RWPE2 (cell line): ENCODE measurements around the gene KY.
A peak's percentile ranks its signal among the peaks of the same experiment; 100 is the strongest.

Experiments
- ATAC-seq: fragments of 200-7000 bp; cut with Tn5 transposase; 3 replicates; pipeline ENCODE4 v1.9.1; 2021; ENCODE audit warnings: low read depth
- DNase-seq: peaks from one replicate; pipeline ENCODE4 v3.0.0-alpha.2; 2020; ENCODE audit warnings: low spot score
- H3K27ac ChIP-seq: fragments of 450-650 bp; 2 replicates; pipeline ENCODE4 v1.5.1; 2017; ENCODE audit warnings: mild to moderate bottlenecking; ENCODE audit not compliant: poor library complexity, severe bottlenecking
- H3K27me3 ChIP-seq: fragments of 250-450 bp; sonication (Bioruptor Pico); 2 replicates; pipeline ENCODE4 v1.5.1; 2021; ENCODE audit warnings: mild to moderate bottlenecking, moderate library complexity; ENCODE audit not compliant: insufficient read depth, poor library complexity, severe bottlenecking
- H3K36me3 ChIP-seq: fragments of 250-450 bp; sonication (Bioruptor Pico); 2 replicates; pipeline ENCODE4 v1.5.1; 2020; ENCODE audit warnings: low read depth, mild to moderate bottlenecking, moderate library complexity
- H3K4me1 ChIP-seq: fragments of 250-450 bp; sonication (Bioruptor Pico); 2 replicates; pipeline ENCODE4 v1.5.1; 2021; ENCODE audit warnings: mild to moderate bottlenecking, moderate library complexity; ENCODE audit not compliant: insufficient read depth, poor library complexity, severe bottlenecking
- H3K4me3 ChIP-seq: fragments of 250-450 bp; sonication (Bioruptor Pico); 2 replicates; pipeline ENCODE4 v1.5.1; 2021; ENCODE audit warnings: mild to moderate bottlenecking, moderate library complexity; ENCODE audit not compliant: severe bottlenecking
- H3K9me3 ChIP-seq: fragments of 250-450 bp; sonication (Bioruptor Pico); 2 replicates; pipeline ENCODE4 v1.5.1; 2021; ENCODE audit warnings: mild to moderate bottlenecking, moderate library complexity; ENCODE audit not compliant: severe bottlenecking
- TF ChIP-seq, protein P1 (sequence below): fragments of 450-650 bp; IDR thresholded peaks from one replicate; pipeline ENCODE4 v1.5.1; 2017; ENCODE audit warnings: mild to moderate bottlenecking, moderate library complexity; ENCODE audit not compliant: poor library complexity, severe bottlenecking

The KY gene

DNA sequence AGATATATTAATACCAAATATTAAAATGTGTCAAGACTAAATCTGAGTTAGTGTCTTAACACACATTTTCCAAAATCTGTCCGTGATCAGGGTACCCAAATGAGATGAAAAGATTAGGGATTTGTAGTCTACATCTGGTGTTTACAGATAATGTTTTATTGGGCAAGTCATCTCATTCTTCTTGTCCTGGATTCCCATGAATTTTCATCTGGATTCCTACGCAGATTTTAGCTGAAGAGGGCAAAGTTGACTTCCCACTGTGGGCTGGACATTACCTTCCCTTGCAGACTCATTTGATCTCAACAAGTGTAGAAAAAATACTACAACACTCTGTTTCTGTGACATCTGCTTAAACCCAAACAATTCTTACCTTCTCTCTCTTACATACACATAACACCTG lies 85.8 kb downstream of the KY start:
- 0 out of 2 replicates have a peak, but pooled peaks cover 7% of the 10 kb centered on the region for H3K36me3 ChIP-seq
- TF ChIP-seq, protein P1, sequence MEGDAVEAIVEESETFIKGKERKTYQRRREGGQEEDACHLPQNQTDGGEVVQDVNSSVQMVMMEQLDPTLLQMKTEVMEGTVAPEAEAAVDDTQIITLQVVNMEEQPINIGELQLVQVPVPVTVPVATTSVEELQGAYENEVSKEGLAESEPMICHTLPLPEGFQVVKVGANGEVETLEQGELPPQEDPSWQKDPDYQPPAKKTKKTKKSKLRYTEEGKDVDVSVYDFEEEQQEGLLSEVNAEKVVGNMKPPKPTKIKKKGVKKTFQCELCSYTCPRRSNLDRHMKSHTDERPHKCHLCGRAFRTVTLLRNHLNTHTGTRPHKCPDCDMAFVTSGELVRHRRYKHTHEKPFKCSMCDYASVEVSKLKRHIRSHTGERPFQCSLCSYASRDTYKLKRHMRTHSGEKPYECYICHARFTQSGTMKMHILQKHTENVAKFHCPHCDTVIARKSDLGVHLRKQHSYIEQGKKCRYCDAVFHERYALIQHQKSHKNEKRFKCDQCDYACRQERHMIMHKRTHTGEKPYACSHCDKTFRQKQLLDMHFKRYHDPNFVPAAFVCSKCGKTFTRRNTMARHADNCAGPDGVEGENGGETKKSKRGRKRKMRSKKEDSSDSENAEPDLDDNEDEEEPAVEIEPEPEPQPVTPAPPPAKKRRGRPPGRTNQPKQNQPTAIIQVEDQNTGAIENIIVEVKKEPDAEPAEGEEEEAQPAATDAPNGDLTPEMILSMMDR, result no peak
- no peak overlapping the region for H3K27ac ChIP-seq
- H3K9me3 ChIP-seq, result no peaks in the 10 kb centered on the region
- H3K4me1 ChIP-seq, result no peaks in the 10 kb centered on the region
- ATAC-seq (no peak), DNase-seq (no peak)
- no peak overlapping the region for H3K4me3 ChIP-seq
- H3K27me3 ChIP-seq, result no peaks in the 10 kb centered on the region

DNA sequence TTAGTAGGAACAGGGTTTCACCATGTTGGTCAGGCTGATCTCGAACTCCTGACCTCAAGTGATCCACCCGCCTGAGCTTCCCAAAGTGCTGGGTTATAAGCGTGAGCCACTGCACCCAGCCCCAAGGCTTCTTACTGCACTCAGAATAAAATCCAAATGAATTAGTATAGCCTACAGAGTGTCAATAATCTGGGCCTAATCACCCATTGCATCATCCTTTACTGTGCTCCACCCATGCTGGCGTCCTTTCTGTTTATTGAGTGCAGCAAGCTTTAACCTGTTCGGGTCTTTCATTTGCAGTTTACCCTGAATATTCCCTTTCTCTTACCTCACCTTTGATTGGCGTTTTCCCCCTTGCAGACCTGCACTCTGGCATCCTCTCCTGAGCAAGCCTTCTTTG lies 87.2 kb downstream of the KY start:
- TF ChIP-seq, protein P1, result no peak
- no peak overlapping the region for H3K4me3 ChIP-seq
- H3K4me1 ChIP-seq, result no peaks in the 10 kb centered on the region
- no peak for DNase-seq
- H3K27ac ChIP-seq, result no peak overlapping the region
- H3K36me3 ChIP-seq, result 0 out of 2 replicates have a peak, but pooled peaks cover 7% of the 10 kb centered on the region
- H3K9me3 ChIP-seq, result no peaks in the 10 kb centered on the region
- H3K27me3 ChIP-seq, result no peaks in the 10 kb centered on the region
- ATAC-seq, result peak; percentile 46; the same call in 2 of the 3 replicates

DNA sequence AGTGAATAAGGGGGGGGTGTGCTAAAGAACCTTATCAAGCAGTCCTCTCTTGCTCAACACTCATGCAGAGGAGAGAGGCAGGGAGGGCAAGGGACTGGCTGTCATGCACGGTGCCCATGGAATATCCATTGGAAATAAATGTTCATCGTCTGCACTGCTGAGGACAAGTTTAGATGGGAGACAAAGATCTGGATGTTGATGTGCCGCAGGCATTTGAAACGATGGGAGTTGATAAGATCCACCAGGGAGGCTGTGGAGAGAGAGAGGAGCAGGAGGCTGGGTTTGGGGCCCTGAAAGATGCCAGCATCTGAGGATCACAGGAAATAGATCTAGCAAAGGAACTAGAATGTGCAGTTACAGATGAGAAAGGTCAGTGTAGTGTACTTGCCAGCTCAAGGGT lies 88.8 kb downstream of the KY start:
- Histone ChIP-seq H3K4me1 (no peaks in the 10 kb centered on the region), H3K36me3 (0 out of 2 replicates have a peak, but pooled peaks cover 10% of the 10 kb centered on the region), H3K9me3 (no peaks in the 10 kb centered on the region), H3K27me3 (no peaks in the 10 kb centered on the region), H3K27ac (no peak overlapping the region), H3K4me3 (no peak overlapping the region)
- TF ChIP-seq, protein P1, result no peak
- ATAC-seq (no peak), DNase-seq (no peak)

DNA sequence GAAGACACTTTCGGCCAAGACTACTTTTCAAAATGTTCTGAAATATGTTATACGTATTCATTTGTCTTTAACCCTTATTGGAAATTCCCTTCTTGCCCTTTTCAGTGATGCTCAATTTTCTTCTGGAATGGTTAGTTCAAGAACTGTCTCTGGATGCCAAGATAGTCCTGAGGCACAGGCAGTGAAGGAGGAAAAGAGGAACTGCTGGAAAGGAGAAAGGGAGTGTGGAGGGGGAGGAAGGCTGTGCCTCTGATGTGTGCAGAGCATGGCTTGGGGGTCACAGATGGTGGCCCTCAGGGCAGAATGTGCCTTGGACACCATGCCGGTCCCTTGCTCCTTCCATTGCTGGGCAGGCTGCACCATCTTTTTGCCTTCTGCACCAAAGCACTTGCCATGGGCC lies 91.2 kb downstream of the KY start:
- Histone ChIP-seq H3K4me3 (no peak overlapping the region), H3K27ac (no peak overlapping the region), H3K9me3 (no peaks in the 10 kb centered on the region), H3K4me1 (no peaks in the 10 kb centered on the region), H3K36me3 (0 out of 2 replicates have a peak, but pooled peaks cover 10% of the 10 kb centered on the region), H3K27me3 (no peaks in the 10 kb centered on the region)
- DNase-seq (no peak), ATAC-seq (no peak)
- TF ChIP-seq, protein P1, result no peak
